Measurements from ENCODE around the gene CLDN18. TPM values are rescaled to one million over a fixed set of nuclear protein-coding genes. Genes with fewer than 3 reads are reported as not detected.

The CLDN18 gene
- total RNA-seq, 1 experiment from 2014 or later = 0.13 TPM

DNA sequence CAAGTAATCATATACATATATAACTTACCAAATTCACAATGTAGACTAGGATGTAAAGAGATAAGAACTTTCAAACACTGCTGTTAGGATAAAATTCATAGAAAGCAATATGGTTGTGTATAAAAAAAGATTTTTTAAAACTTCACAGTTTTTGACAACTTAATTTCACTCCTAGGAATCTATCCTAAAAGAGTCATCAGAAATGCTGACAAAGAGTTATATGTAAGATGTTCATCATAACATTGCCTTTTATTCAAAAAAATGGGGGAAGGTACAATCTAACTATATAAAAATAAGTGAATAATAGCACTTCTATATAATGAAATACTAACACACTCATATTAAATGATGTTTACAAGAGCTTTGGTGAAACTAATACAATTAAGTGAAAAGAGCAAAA, 4.3 kb upstream of the CLDN18 start (continued):
- TF ChIP-seq, protein P1, sequence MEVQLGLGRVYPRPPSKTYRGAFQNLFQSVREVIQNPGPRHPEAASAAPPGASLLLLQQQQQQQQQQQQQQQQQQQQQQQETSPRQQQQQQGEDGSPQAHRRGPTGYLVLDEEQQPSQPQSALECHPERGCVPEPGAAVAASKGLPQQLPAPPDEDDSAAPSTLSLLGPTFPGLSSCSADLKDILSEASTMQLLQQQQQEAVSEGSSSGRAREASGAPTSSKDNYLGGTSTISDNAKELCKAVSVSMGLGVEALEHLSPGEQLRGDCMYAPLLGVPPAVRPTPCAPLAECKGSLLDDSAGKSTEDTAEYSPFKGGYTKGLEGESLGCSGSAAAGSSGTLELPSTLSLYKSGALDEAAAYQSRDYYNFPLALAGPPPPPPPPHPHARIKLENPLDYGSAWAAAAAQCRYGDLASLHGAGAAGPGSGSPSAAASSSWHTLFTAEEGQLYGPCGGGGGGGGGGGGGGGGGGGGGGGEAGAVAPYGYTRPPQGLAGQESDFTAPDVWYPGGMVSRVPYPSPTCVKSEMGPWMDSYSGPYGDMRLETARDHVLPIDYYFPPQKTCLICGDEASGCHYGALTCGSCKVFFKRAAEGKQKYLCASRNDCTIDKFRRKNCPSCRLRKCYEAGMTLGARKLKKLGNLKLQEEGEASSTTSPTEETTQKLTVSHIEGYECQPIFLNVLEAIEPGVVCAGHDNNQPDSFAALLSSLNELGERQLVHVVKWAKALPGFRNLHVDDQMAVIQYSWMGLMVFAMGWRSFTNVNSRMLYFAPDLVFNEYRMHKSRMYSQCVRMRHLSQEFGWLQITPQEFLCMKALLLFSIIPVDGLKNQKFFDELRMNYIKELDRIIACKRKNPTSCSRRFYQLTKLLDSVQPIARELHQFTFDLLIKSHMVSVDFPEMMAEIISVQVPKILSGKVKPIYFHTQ (CRISPR knock-in tag; IDR thresholded peaks at IDR 0.05) = no peak
- TF ChIP-seq, protein P2, sequence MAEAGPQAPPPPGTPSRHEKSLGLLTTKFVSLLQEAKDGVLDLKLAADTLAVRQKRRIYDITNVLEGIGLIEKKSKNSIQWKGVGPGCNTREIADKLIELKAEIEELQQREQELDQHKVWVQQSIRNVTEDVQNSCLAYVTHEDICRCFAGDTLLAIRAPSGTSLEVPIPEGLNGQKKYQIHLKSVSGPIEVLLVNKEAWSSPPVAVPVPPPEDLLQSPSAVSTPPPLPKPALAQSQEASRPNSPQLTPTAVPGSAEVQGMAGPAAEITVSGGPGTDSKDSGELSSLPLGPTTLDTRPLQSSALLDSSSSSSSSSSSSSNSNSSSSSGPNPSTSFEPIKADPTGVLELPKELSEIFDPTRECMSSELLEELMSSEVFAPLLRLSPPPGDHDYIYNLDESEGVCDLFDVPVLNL (CRISPR knock-in tag; IDR thresholded peaks at IDR 0.05; ENCODE audit: borderline replicate concordance, low read depth) = no peak
- no peak for TF ChIP-seq NFE2L1 (CRISPR knock-in tag; IDR thresholded peaks at IDR 0.05)
- no peak for TF ChIP-seq TCF7 (CRISPR knock-in tag; IDR thresholded peaks at IDR 0.05; ENCODE audit: low read depth)
- TF ChIP-seq CREM (CRISPR knock-in tag; IDR thresholded peaks at IDR 0.05) = no peak
- no peak for TF ChIP-seq ZBTB21 (CRISPR knock-in tag; IDR thresholded peaks at IDR 0.05; ENCODE audit: borderline replicate concordance)
- TF ChIP-seq, protein P3, sequence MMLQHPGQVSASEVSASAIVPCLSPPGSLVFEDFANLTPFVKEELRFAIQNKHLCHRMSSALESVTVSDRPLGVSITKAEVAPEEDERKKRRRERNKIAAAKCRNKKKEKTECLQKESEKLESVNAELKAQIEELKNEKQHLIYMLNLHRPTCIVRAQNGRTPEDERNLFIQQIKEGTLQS (CRISPR knock-in tag; conservative IDR thresholded peaks at IDR 0.05) = no peak
- no peak for TF ChIP-seq NR3C1 (CRISPR knock-in tag; conservative IDR thresholded peaks at IDR 0.05; ENCODE audit: low read depth)
- TF ChIP-seq ZNF138 (CRISPR knock-in tag; conservative IDR thresholded peaks at IDR 0.05) = no peak
- TF ChIP-seq NFATC4 (CRISPR knock-in tag; IDR thresholded peaks at IDR 0.05) = no peak
- no peak for TF ChIP-seq NFYB (CRISPR knock-in tag; conservative IDR thresholded peaks at IDR 0.05; ENCODE audit: low read depth)
- TF ChIP-seq ZNF263 (CRISPR knock-in tag; IDR thresholded peaks at IDR 0.05; ENCODE audit: low read depth) = no peak

DNA sequence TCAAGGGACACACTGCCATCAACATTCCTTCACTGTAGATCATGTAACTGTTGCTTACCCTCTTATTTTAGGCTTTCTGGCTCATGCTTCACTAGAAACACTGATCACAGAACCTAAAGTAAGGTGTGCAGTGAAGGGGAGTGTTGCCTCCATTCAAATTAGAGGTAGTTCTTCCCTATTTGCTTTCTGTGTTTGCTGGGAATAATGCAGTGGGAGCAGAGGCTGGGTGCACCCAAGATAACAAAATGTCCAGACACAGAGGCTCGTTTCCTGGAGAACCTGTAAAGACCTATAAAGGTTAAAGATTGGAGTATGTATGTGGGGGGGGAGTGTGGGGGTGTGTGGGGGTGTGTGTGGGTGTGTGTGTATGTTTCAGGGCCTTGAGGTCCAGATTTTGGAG, 2.1 kb upstream of the CLDN18 start:
- H3K4me3 Mint-ChIP-seq = no peak overlapping the region
- H3K9me3 Mint-ChIP-seq = no peaks in the 10 kb centered on the region
- H3K36me3 Mint-ChIP-seq = no peaks in the 10 kb centered on the region
- DNase-seq (ENCODE audit: low spot score) (no peak), ATAC-seq (no peak)
- CTCF ChIA-PET = no interaction called here
- POLR2A ChIA-PET = interaction anchor here (0.5 kb wide), 1 partner anchor 317 kb away, joined by 3 read pairs; no protein-coding TSS in a partner anchor
- H3K27ac Mint-ChIP-seq = no peak overlapping the region
- H3K27me3 Mint-ChIP-seq (ENCODE audit: low read depth) = peaks cover 7% of the 10 kb centered on the region; the same call in 1 of the 2 replicates
- no peaks in the 10 kb centered on the region for H3K4me1 Mint-ChIP-seq
- TF ChIP-seq ETV6 (CRISPR knock-in tag; IDR thresholded peaks at IDR 0.05) (no peak), GRHL2 (CRISPR knock-in tag; IDR thresholded peaks at IDR 0.05; ENCODE audit: insufficient replicate concordance, severe bottlenecking) (no peak), ZNF423 (CRISPR knock-in tag; IDR thresholded peaks at IDR 0.05) (no peak), NFE2L1 (CRISPR knock-in tag; IDR thresholded peaks at IDR 0.05) (no peak), FOXJ3 (CRISPR knock-in tag; IDR thresholded peaks at IDR 0.05; ENCODE audit: borderline replicate concordance) (no peak), TEAD1 (CRISPR knock-in tag; IDR thresholded peaks at IDR 0.05) (no peak), ZNF219 (CRISPR knock-in tag; IDR thresholded peaks at IDR 0.05; ENCODE audit: borderline replicate concordance) (no peak), RORB (CRISPR knock-in tag; IDR thresholded peaks at IDR 0.05) (no peak), ATF1 (CRISPR knock-in tag; IDR thresholded peaks at IDR 0.05) (no peak)
- TF ChIP-seq, protein P4, sequence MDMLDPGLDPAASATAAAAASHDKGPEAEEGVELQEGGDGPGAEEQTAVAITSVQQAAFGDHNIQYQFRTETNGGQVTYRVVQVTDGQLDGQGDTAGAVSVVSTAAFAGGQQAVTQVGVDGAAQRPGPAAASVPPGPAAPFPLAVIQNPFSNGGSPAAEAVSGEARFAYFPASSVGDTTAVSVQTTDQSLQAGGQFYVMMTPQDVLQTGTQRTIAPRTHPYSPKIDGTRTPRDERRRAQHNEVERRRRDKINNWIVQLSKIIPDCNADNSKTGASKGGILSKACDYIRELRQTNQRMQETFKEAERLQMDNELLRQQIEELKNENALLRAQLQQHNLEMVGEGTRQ (CRISPR knock-in tag; IDR thresholded peaks at IDR 0.05) = no peak
- TF ChIP-seq, protein P5, sequence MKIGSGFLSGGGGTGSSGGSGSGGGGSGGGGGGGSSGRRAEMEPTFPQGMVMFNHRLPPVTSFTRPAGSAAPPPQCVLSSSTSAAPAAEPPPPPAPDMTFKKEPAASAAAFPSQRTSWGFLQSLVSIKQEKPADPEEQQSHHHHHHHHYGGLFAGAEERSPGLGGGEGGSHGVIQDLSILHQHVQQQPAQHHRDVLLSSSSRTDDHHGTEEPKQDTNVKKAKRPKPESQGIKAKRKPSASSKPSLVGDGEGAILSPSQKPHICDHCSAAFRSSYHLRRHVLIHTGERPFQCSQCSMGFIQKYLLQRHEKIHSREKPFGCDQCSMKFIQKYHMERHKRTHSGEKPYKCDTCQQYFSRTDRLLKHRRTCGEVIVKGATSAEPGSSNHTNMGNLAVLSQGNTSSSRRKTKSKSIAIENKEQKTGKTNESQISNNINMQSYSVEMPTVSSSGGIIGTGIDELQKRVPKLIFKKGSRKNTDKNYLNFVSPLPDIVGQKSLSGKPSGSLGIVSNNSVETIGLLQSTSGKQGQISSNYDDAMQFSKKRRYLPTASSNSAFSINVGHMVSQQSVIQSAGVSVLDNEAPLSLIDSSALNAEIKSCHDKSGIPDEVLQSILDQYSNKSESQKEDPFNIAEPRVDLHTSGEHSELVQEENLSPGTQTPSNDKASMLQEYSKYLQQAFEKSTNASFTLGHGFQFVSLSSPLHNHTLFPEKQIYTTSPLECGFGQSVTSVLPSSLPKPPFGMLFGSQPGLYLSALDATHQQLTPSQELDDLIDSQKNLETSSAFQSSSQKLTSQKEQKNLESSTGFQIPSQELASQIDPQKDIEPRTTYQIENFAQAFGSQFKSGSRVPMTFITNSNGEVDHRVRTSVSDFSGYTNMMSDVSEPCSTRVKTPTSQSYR (CRISPR knock-in tag; IDR thresholded peaks at IDR 0.05) = no peak
- TF ChIP-seq, protein P6, sequence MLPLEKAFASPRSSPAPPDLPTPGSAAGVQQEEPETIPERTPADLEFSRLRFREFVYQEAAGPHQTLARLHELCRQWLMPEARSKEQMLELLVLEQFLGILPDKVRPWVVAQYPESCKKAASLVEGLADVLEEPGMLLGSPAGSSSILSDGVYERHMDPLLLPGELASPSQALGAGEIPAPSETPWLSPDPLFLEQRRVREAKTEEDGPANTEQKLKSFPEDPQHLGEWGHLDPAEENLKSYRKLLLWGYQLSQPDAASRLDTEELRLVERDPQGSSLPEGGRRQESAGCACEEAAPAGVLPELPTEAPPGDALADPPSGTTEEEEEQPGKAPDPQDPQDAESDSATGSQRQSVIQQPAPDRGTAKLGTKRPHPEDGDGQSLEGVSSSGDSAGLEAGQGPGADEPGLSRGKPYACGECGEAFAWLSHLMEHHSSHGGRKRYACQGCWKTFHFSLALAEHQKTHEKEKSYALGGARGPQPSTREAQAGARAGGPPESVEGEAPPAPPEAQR (CRISPR knock-in tag; IDR thresholded peaks at IDR 0.05) = no peak
- TF ChIP-seq, protein P7, sequence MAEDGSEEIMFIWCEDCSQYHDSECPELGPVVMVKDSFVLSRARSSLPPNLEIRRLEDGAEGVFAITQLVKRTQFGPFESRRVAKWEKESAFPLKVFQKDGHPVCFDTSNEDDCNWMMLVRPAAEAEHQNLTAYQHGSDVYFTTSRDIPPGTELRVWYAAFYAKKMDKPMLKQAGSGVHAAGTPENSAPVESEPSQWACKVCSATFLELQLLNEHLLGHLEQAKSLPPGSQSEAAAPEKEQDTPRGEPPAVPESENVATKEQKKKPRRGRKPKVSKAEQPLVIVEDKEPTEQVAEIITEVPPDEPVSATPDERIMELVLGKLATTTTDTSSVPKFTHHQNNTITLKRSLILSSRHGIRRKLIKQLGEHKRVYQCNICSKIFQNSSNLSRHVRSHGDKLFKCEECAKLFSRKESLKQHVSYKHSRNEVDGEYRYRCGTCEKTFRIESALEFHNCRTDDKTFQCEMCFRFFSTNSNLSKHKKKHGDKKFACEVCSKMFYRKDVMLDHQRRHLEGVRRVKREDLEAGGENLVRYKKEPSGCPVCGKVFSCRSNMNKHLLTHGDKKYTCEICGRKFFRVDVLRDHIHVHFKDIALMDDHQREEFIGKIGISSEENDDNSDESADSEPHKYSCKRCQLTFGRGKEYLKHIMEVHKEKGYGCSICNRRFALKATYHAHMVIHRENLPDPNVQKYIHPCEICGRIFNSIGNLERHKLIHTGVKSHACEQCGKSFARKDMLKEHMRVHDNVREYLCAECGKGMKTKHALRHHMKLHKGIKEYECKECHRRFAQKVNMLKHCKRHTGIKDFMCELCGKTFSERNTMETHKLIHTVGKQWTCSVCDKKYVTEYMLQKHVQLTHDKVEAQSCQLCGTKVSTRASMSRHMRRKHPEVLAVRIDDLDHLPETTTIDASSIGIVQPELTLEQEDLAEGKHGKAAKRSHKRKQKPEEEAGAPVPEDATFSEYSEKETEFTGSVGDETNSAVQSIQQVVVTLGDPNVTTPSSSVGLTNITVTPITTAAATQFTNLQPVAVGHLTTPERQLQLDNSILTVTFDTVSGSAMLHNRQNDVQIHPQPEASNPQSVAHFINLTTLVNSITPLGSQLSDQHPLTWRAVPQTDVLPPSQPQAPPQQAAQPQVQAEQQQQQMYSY (CRISPR knock-in tag; IDR thresholded peaks at IDR 0.05) = no peak
